Frontal cortex (tissue), 4 donors: ENCODE results near the gene STT3A. TPM values are rescaled to one million over a fixed set of nuclear protein-coding genes. Genes with fewer than 3 reads are reported as not detected.
"Not testable (repeated sequence)": the region's sequence is repeated elsewhere in the genome, so short reads cannot be mapped to it uniquely, and the experiment has no call there.

Experiments used
- DNase-seq, 2 donors: peaks; one replicate each; pipeline ENCODE4 v3.0.0; 2012; ENCODE audit warnings: low spot score in 2 of 2
- FAIRE-seq: peaks from 2 replicates; lab custom pipeline; 2012; peaks lifted over from hg19 to GRCh38; lab: Jason Lieb, UNC
- total RNA-seq: library from RNA; depleted of rRNA; stranded (reverse); fragments of >200 nt; gene quantifications from one replicate; pipeline ENCODE4 v1.2.3, GENCODE V29; 2014
- donor health status: control.
- donor health status: control.
- donor health status: control.

The STT3A gene
- total RNA-seq = 77.5 TPM

DNA sequence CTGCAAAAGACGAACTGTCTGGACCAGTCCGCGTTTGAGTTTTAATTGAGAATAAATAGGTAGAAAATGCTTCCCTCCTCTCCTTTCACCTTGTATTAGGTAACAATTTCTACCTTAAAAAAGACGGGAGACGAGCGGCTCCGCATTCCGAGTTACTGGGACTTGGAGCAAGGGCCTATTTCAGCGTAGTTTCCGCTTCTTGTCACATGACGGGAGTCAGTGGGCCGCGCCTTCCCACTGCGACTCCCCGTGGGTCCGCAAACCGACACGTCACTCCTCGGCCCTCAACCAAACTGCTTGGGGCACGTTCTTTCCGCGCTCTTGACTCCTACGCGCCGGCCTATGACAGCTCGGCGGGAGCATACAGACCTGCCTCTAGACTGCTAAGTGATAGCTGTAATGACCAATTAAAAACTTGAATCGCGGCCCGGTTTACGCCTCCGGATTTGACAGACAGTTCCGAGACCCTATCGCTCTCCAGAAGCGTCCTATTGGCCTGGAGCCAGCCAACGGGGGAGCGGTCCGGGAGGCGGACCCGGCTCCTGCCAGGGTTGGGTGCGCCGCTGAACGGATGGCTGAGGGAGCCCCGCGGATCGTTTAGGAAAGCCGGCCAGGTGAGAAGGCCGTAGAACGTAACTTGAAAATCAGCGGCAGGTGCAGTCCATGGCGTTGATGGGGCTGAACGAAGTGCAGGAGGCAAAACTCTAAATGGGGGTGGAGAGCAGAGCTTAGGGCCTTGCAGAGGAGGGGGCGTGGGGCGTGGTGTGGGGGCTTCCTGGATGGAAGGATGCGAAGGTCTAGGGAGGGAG is at the start of gene STT3A:
Gene STT3A, plus strand, starts transcription at position 548 of the 809 bp plus-strand sequence. CDS start 3,064 bp downstream, outside the sequence.
- DNase-seq (peak; percentile 85 to 92), FAIRE-seq (peak; percentile 98)

DNA sequence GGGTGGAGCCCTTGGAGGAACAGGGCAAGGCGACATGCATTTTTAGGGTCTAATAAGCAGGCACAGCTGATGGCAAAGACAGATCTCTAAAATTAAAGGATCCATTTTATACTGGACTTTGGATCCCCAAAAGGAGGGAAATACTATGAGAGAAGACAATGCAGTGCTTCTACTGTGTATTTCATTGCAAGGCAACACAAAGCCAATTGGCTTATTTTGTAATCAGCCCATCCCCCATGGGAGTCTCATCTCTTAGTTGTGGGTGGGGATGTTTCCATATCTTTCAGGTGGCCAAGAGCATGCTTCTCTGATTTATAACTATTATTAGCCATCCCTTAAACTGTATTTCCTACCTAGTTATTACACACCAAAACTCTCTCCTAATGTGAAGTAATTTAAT is 41.9 kb upstream of the STT3A start:
- no peak for DNase-seq
- FAIRE-seq = no peak

DNA sequence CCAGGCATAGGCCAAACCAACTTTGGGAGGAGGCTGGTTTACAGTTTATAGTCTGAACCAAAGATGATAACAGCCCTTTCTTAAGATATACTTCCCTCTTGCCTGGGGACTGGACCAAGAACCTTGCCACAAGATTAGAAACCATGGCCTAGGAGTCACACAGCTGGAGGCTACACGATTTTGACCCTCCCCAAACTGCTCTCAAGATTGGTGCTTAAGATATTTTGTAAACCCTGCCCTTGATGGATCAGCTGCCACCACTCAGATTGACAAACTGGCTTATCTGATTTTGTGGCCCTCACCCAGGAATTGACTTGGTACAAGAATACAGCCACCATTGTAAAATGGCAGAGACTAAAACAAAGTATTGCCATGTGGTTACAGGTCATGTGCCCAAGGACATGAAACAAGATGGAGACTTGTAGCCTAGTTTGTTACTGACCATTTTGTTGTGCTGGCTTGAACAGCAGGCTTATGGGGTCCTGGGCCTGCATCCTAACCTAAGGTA is 40.8 kb upstream of the STT3A start:
- FAIRE-seq (no peak), DNase-seq (no peak)

DNA sequence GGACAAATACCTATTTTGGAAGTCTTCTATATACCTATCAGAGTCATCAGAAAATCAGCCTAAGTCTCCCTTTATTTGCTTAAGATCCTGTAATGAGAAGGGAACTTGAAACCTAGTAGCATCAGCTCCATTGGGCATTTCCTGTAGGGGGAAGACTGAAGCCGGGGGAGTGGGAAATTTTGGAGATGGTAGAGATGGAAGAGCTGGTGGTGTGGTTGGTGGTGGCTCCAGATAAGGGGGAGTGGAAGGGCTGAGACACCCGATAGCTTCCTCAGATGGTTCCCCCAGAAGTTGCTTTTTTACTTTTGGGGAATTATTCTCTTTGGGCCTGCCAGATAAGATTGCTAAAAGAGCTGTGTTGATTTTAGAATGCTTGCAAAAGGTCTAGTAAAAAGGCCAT is 39.7 kb upstream of the STT3A start:
- no peak for FAIRE-seq
- no peak for DNase-seq

DNA sequence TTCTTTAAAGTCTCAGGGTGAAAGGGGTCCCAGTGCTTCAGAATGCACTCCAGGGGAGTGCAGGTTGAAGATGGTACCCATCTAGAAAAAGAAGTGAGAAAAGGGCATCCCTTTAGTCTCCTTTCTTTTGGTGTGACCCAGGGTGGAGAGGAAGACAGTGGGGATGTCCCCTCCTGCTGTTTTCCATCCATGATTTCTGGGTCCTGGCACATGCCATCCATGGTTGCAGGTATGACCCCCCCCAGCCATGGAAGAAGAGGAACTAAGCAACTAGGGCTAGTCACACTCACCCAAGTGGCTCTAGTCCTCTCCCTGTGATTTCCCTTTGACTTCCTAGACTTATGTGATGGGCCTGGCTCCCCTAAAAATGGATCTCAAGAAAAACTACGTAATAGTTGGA is 39.3 kb upstream of the STT3A start:
- FAIRE-seq (no peak), DNase-seq (no peak)

DNA sequence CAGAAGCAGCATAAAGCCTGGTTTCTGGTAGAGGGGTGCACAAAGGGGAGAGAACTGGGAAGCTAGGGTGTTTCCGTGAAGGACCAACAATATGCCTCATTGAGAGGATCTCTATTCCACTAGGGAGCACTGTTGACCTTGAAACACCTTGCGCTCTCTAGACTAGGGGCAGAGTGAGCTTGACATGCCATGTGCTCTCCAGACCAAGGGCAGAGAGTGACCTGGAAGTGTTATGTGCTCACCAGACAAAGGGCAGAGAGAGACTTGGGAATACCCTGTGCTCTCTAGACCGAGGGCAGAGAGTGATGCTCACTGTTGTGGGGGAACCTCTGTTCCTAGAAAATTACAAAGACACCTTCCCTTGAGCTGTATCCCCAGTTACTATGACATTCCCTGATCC is 38.6 kb upstream of the STT3A start:
- FAIRE-seq (no peak), DNase-seq (no peak)

DNA sequence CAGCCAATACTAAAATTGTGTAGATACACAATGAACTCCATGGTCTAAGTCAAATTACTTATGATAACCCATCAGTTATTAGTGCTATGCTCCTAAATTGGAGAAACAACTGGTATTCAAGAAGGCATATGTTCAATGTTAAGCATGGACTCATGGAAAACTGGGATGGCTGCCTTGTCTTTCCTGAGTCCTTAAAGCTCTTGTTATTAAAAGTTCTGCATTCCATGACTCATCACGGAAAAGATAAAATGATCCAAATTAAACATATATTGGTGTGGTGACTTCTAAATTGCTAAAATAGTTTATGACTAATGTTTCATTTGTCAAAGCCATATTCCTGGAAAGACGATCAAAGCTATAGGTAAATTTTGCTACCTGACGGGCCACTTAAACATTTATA is 32.8 kb upstream of the STT3A start:
- FAIRE-seq (no peak), DNase-seq (no peak)

DNA sequence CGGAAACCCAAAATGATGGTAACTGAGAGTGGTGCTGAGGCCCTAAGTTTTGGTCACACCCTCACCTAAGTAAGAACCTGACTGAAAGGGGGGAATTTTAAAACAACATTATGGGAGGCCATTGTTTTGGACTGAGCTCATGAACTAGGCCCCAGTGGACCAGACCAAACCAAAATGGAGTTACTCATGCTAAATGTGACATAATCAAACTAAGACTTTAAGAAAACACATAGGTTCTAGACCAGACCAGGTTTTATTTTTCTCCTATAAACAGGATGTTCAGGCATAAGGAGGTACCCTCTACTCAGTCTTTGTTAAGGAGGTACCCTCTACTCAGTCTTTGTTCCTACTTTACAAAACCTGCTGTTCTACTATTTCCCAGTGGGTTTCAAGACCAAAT is 30.7 kb upstream of the STT3A start:
- no peak for FAIRE-seq
- no peak for DNase-seq

DNA sequence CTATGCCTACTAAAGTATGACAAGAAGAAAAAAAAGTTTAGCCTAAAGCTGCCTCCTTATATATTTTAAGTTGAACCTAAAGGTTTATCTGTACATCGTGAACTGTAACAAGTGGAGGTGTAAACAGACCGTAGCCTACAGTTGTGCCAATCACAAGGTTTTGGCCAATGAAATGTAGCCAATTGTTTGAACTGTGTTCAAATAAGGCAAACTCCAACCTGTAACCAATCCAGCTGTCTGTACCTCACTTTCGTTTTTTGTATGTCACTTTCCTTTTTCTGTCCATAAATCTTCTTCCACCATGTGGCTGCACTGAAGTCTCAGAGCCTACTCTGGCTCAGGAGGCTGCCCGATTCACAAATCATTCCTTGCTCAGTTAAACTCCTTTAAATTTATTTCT is 30.2 kb upstream of the STT3A start:
- no peak for DNase-seq
- FAIRE-seq = no peak

DNA sequence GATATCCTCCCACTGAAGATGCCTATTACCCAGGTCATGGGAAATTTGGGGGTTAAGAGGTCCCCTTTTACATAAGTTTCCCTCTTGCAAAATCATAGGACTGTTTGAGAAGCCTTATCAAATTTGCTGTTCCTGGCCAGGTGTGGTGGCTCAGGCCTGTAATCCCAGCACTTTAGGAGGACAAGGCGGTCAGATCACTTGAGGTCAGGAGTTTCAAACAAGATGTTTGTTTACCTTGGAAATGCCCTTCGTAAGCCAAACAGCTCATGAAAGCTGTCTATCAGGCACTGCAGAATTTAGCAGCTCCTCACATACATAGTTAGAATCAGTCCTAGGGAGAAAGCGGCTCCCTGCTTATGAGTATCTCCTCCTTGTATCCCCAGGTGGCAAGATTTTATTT is 28.3 kb upstream of the STT3A start:
- FAIRE-seq = no peak

DNA sequence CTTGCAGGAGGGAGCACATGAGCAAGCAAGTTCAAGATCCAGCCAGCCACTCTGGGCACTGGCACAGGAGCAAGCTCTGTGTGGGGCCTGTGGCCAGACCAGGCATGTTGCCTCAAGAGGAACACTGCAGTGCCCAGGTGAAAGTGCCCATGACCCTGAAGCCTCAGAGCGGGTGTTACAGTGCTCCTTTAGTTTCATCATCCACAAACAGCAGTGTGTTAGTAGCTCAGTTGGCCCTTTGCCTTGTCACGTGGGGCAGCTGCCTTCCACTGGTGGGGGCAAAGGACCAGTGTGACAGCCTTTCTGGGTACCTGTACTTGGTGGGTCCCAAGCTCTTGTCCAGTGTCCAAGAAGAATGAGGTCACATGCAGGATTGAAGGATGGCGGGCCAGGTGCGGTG is 26.4 kb upstream of the STT3A start:
- FAIRE-seq (no peak), DNase-seq (no peak)

More for the DNA sequence above, 28.3 kb upstream of the STT3A start:
- DNase-seq = no peak

DNA sequence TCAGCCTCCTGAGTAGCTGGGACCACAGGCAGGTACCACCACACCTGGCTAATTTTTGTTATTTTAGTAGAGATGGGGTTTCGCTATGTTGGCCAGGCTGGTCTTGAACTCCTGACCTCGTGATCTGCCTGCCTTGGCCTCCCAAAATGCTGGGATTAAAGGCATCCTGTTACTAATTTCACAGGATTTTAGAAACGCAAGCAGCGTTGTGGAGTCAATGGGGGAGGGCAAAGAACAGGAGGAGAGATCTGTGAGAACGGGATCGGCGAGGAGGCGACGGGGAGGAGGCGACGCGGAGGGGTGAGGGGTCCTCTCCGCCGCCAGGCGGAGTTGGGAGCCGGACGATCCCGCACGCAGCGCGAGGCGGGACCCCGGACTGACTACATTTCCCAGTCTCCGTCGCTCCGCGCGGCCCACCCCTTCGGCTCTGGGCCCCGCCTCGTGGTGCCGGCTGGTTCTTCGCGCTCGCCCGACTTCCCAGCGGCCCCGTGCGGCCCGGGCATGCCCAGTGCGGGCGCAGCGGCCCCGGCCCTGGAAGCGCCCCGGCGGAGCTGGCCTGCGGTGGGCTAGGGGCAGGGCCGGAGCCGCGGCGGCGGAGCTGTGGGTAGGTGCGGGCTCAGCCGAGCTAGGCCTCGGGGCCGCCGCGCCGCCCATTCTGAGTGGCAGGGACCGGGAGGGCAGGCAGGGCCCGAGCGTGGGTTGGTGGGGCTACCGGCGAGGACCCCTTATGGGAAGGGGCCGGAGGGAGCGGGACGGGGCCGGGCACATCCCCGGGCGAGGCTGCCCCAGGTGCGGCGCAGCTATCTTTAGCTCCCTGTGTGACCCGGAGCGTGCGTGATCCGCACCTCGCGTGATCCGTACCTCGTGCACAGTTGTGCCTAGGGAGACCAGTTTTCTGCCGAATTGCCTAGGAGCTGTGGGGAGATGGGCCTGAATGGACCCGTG is 23.4 kb upstream of the STT3A start, which contains the start of gene EI24:
Gene EI24, plus strand, starts transcription at position 508 of the 945 bp plus-strand sequence. CDS start 3,051 bp downstream, outside the sequence.
- peak; percentile 84 to 86 for DNase-seq
- FAIRE-seq = no peak

DNA sequence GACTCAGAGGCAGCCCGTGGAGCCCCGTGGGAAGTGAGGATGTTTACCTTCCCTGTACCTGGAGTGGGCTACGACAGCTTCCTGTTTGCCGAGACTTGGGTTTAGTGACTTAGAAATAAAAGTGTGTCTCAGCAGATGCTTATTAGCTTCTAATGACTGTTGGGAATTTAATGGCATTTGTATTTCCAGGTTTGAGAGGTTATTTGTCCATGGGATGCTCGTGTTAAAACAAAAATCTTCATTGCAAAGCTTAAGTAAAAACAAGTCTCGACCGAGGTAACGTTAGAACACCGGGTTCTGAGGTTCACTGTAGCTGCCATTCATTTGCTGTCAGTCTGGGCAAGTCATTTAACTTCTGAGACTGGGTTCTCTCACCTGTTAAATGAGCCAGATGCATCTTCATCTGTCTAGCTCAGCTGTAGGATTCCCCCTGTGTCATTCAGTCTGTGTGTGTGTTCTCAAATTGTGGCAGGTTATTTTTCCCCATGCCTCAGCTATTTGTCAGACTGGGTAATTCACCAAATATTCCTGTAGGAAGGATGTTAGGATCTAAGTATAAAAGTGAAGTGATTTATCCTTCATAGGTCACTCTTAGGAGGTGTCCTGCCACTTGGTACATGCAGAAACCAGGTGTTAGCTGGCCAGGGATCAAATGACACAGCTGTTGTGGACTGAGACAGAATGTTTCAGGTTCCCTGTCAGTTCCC is 22.6 kb upstream of the STT3A start:
- DNase-seq (no peak), FAIRE-seq (no peak)

DNA sequence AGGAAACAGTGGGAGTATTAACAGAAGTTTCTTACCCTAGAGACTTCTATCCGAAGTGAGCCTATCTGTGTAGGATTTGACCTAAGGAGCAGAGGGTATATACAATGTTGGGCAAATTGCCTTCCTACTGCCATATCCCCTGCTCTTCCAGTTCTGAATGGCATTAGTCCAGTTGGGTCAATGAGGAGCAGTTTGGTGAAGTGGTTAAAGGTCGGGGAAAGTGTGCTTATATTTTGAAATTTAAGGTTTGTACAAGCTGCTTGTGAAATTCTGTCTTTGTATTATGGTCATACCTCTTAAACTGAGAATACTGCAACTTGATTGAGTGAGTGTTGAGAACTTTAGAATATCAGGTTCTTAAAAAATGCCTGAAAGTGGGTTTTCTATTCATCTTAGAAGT is 21.7 kb upstream of the STT3A start:
- FAIRE-seq = no peak
- DNase-seq = no peak

DNA sequence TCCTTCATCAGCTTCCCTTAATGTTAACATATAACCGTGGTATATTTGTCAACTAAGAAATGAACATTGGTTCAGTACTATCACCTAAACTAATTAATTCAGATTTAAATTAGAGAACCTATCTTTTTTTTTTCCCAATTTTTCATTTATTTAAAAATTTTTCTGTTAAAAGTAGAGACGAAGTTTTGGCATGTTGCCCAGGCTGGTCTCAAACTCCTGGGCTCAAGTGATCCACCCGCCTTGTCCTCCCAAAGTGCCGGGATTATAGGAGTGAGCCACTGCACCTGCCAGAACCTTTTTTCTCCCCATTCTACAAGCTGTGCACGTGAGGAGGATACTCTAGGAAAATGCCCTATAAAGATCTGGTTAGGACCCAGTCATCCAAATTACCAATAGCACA is 19.7 kb upstream of the STT3A start:
- FAIRE-seq = no peak
- no peak for DNase-seq

DNA sequence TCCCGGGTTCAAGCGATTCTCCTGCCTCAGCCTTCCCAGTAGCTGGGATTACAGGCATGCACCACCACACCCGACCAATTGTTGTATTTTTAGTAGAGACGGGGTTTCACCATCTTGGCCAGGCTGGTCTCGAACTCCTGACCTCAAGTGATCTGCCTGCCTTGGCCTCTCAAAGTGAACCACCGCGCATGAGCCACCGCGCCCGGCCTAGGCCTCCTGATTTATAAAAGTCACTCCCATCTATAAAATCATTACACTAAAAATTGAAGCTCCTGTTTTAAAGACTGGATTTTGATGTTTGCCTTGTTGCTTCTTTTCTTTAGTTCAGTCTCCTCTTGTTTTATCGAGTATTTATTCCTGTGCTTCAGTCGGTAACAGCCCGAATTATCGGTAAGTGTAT is 15.5 kb upstream of the STT3A start:
- FAIRE-seq, DNase-seq: not testable (repeated sequence)

DNA sequence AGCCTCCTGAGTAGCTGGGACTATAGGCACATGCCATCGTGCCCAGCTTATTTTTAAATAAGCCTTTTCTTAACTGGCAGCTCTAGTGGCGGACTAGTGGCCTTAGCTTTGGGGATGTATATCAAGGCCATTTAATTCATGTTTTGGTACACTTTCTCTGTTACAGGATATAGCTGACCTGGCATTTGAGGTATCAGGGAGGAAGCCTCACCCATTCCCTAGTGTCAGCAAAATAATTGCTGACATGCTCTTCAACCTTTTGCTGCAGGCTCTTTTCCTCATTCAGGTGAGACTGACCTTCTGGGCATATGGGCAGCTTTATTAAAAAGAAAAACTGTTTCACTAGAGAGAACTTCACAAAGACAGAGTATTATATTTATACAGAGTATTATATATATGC is 13.9 kb upstream of the STT3A start:
- DNase-seq (no peak), FAIRE-seq (no peak)

DNA sequence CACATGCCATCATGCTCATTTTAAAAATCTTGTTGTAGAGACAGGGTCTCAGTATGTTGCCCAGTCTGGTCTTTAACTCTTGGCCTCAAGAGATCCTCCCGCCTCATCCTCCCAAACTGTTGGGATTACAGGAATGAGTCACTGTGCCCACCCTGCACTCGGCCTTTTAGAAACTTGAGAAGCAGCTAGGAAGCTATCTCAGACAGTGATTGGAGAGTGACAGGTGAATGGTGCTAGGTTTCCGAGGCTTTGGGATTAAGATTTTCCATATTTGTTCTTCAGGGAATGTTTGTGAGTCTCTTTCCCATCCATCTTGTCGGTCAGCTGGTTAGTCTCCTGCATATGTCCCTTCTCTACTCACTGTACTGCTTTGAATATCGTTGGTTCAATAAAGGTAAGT is 12.8 kb upstream of the STT3A start:
- DNase-seq (no peak), FAIRE-seq (no peak)

DNA sequence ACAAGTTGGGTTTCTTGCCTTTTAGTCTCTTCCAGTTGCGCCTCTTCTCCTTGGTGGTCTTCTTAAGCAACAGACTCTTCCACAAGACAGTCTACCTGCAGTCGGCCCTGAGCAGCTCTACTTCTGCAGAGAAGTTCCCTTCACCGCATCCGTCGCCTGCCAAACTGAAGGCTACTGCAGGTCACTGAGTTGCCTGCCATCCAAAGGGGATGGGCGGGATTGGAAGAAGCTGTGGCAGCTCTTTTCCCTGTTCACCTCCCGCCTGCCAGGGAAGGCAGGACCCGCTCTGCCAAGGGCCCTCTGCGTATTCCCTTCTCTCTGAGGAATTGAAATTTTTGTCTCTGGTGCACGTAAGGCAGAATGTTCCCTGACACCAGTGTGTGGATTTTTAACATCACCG is 9.2 kb upstream of the STT3A start:
- no peak for DNase-seq
- no peak for FAIRE-seq

DNA sequence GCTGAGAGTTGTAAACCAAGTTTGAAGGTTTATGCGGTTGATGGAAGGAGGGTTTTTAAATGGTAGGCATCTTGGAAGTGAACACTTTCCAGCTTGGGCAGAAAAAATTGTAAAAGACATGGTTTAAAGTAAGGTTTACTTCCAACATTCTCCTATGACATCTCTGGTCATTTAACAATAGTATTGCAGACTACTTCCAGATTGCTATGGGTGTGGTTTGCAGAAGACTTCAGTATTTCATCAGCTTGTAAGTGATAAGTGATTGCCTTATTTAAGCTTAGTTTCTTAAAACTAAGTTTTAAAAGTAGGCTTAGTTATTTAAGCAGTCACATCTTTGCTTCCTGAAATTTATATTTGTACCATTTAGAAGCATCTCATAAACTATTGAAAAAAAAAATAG is 7.2 kb upstream of the STT3A start:
- FAIRE-seq = no peak

More for the DNA sequence above, 7.2 kb upstream of the STT3A start:
- no peak for DNase-seq
